Measurements from ENCODE around the gene SORBS2.

GRCh38 chr4:185573651-185574199 is 238.3 kb downstream of the SORBS2 start:
- TF ChIP-seq CTCF (IDR thresholded peaks at IDR 0.05) (no peak), POLR2A (IDR thresholded peaks at IDR 0.05) (no peak), EP300 (IDR thresholded peaks at IDR 0.05) (no peak)
